Fibroblast of the aortic adventitia (primary cell): ENCODE data around the gene TAF1D. TPM values are rescaled to one million over a fixed set of nuclear protein-coding genes. Genes with fewer than 3 reads are reported as not detected.

Experiments used
- DNase-seq: peaks from one replicate; pipeline ENCODE4 v3.0.0-alpha.2; 2010; ENCODE audit warnings: low read depth
- H3K4me3 ChIP-seq: 2 replicates; pipeline ENCODE4 v1.5.1; 2011; ENCODE audit warnings: low read depth, mild to moderate bottlenecking, control low read depth, low read length, moderate library complexity
- CTCF ChIP-seq: IDR thresholded peaks from 2 replicates; pipeline ENCODE4 v1.5.1; 2011; ENCODE audit warnings: mild to moderate bottlenecking, low read length, control low read depth, inconsistent platforms; ENCODE audit not compliant: insufficient read depth
- total RNA-seq: library from RNA; depleted of rRNA; stranded (reverse); fragments of >200 nt; gene quantifications from 2 replicates; pipeline ENCODE4 v1.2.3, GENCODE V29; 2012; ENCODE audit warnings: low replicate concordance

The TAF1D gene
- total RNA-seq, 1 donor, result 233 TPM

DNA sequence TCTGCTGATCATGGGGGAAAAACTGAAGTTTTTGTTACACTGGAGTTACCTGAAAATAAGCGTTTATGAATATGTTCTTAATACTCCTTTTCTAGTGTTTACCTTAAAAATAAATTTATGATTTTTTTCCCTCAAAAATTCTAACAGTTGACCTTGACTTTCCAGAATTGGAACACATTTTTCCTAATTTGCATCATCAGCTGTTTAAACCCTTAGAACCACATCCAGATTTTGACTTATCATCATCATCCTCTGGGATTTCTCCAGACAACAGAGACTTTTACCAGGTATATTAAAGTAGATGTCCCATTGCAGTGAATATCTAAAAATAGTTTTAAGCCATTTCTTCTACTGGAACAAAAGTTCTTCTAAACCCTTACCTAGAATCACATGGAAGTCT is 17.2 kb downstream of the TAF1D start:
- no peak for TF ChIP-seq CTCF
- H3K4me3 ChIP-seq, result no peak overlapping the region
- DNase-seq, result no peak

DNA sequence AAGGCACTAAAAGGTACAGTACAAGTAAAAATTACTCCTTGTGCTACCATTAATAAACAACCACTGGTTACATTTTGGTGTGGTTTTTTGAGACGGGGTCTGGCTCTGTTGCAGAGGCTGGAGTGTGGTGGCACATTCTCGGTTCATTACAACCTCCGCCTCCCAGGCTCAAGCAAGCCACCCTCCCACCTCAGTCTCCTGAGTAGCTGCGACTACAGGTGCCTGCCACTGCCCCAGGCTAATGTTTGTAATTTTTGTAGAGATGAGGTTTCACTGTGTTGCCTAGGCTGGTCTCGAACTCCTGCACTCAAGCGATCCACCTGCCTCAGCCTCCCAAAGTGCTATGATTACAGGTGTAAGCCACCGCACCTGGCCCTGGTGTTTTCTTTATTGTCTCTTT is 20.8 kb downstream of the TAF1D start:
- no peak overlapping the region for H3K4me3 ChIP-seq
- DNase-seq, result no peak
- no peak for TF ChIP-seq CTCF

GRCh38 chr11:93719310-93719709 is 22.0 kb downstream of the TAF1D start:
- TF ChIP-seq CTCF, result no peak
- no peak for DNase-seq
- no peak overlapping the region for H3K4me3 ChIP-seq

- no peak overlapping the region for H3K4me3 ChIP-seq
- no peak for TF ChIP-seq CTCF
- DNase-seq, result no peak
Measured at GRCh38 chr11:93718057-93718563, 23.2 kb downstream of the TAF1D start.

DNA sequence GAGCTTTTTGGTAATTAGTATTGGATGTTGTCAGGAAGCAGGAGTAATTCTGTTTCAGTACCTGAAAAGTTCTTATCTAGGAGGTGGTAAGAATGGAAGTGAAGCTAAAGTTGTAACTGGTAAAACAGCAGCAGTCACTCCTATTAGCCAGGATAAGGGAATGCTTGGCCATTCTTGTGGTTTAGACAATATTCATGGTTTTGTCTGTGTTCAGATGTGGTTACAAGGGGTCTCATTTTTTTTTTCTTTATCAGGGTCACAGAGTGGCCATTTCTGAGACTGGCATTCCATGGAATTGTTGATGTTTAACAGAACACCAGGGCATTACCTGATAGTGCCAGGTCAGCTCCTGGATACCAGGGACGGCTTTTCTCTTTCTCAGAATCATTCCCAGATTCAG is 23.8 kb downstream of the TAF1D start:
- H3K4me3 ChIP-seq, result no peak overlapping the region
- TF ChIP-seq CTCF, result no peak
- DNase-seq, result no peak

- DNase-seq, result no peak
- H3K4me3 ChIP-seq, result no peak overlapping the region
- no peak for TF ChIP-seq CTCF
Measured at GRCh38 chr11:93715797-93716396, 25.4 kb downstream of the TAF1D start.

DNA sequence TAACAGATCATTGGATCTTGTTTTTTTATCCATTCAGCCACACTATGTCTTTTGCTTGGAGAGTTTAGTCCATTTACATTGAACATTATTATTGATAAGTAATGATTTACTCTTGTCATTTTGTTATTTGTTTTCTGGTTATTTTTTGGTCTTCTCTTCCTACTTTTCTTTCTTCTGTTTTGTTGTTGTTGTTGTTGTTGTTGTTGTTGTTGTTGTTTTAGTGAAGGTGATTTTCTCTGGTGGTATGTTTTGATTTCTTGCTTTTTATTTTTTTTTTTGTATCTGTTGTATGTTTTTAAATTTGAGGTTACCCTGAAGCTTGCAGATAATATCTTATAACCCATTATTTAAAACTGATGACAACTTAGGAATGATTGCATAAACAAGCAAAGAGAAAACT is 28.6 kb downstream of the TAF1D start:
- TF ChIP-seq CTCF, result no peak
- no peak overlapping the region for H3K4me3 ChIP-seq
- DNase-seq, result no peak
